Dedifferentiated amniotic fluid mesenchymal stem cell (primary cell): Measurements from ENCODE around the gene PIGT.

ENCODE experiments used
- DNase-seq: peaks from one replicate; pipeline ENCODE4 v3.0.0-alpha.2; 2016; ENCODE audit errors: extremely low spot score

PIGT gene

DNA sequence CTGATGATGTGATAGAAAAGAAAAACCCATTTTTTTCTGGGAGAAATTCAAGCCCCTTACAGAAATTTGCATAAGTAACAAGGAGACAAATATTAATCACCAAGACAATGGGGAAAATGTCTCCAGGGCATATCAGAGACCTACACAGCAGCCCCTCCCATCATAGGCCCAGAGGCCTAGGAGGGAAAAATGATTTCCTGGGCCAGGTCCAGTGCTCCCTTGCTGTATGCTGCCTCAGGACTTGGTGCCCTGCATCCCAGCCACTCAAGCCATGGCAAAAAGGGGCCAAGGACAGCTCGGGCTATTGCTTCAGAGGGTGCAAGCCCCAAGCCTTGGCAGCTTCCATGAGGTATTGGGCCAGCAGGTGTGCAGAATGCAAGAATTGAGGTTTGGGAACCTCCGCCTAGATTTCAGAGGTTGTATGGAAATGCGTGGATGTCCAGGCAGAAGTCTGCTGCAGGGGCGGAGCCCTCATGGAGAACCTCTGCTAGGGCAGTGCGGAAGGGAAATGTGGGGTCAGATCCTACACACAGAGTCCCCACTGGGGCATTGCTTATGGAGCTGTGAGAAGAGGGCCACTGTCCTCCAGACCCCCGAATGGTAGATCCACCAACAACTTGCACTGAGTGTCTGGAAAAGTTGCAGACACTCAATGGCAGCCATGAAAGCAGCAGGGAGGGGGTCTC is 15.5 kb upstream of the PIGT start:
- DNase-seq = no peak

DNA sequence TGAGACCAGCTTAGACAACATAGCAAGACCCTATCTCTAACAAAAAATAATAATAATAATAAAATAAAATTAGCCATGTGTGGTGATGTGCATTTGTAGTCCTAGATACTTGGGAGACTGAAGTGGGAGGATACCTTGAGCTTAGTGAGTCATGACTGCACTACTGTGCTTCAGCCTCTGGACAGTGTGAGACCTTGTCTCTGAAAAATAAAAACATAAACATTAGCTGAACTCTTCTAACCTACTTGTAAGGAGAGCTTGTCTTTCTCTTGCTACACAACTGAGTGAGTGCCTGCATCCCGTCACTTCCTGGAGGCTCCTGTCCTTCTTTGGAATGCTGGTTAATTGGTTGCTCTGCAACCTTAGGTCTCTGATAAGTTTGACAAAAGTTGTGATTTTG is 13.0 kb upstream of the PIGT start:
- no peak for DNase-seq

DNA sequence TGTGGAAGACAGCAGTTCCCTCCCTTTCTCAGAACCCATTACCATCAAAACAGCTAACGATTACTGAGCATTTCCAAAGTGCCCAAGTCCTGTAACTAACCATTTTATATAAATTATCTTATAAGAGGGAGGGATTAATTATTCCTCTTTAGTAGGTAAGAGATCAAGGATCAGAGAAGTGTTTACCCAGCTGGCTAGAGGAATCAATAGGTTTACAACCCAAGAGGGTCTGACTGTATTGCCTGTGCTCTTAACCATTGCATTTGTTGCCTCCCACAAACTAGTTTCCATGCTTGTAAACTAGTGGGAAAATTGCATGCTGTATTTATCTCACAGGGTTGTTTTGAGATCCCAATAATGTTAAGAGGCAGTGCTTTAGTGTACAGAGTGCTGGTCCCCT is 11.5 kb upstream of the PIGT start:
- no peak for DNase-seq

DNA sequence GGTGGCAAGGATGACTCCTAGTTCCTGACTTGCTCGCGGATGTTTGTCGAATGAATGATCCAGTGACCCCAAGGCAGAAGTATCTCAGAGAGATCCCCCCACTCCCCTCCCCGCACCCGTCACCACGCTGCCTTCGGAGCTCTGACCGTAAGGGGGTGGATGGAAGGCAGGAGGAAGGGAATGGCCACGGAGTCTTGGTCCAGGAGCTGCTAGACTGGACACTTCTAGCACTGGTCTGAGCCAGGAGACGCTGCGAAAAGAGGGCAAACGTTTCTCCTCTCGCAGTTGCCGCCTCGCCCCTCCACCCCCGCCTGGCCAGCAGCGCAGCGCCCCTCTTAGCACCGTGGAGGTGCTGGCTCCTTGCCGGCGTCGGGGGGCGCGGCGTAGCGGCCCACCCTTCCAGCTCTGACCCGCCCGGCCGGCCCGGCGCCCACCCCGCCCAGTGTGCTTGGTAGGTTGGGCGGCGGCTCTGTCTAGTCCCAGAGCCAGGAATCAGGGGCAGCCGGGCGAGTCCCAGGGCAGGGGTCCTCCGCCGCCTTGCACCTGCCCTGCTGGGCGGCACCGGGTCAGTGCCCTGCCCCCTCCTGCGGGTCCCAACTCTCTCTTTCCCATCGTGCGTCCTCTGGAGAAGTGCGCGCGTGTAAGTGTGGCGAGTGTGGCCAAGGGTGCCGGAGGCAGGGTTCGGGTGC is 10.2 kb upstream of the PIGT start:
- no peak for DNase-seq

DNA sequence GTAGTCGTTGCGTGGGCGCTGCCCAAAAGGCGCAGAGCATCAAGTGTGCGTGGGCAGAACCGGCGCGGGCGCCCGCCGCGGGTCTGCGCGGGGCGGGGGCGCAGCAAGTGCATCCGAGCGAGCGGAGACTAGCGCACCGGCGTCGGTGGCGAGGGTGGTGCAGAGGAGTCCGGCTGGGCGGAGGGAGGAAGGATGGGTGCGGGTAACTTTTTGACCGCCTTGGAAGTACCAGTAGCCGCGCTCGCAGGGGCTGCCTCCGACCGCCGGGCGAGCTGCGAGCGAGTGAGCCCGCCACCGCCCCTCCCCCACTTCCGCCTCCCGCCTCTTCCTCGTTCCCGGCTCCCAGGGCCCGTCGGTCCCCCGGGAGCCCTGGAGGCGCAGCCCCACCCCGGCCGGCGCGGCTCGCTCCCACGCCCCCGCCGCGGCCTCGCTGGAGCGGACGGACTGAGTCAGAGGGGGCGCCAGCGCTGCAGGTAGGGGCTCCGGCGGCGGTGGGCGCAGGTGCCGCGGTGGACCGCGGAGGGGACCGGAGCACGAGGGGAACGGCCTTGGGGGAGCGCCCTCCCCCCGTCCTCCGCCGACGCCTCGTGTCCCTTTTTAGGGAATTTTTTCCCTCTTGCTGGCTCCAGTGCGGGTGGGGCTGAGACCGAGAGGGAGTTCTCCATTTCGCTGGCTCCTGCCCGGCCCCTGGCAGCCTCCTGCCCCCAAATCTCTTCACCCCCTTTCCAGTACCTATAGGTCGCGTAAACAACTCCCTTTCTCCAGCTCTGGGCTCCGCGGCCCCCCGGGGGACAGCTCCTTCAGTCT is 9.5 kb upstream of the PIGT start:
- DNase-seq = no peak

DNA sequence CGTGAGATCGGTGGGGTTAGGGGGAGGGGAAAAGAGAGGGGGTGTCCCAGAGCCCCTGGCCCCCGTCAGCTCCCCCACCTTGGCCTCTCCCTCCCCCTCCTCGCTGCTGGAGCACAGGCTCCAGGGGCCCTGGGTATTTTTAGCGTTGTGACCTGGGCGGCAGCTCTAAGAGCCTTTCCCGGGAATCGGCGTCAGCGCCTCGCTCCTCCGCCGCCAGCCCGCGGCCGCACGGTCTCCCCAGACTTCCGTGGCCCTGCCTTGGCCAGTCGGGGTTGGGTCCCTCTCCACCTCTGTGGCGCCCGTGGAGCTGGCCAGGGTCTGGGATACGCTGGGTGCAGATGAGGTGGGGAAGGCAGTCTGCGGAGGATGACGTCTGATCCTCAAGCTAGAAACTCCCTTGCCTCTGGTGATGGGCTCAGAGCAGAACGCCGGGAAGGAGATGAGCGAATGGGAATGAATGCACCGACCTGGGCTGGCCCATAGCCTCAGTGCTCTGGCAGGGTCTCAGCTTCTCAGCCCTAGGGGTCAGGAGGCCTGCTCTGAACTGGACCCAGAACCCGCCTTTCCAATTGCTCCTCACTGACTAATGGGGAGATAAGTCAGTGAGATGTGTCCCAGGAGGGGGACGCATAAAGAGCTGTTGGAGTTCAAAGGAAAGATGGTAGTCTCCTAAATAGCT is 8.7 kb upstream of the PIGT start:
- DNase-seq = no peak

DNA sequence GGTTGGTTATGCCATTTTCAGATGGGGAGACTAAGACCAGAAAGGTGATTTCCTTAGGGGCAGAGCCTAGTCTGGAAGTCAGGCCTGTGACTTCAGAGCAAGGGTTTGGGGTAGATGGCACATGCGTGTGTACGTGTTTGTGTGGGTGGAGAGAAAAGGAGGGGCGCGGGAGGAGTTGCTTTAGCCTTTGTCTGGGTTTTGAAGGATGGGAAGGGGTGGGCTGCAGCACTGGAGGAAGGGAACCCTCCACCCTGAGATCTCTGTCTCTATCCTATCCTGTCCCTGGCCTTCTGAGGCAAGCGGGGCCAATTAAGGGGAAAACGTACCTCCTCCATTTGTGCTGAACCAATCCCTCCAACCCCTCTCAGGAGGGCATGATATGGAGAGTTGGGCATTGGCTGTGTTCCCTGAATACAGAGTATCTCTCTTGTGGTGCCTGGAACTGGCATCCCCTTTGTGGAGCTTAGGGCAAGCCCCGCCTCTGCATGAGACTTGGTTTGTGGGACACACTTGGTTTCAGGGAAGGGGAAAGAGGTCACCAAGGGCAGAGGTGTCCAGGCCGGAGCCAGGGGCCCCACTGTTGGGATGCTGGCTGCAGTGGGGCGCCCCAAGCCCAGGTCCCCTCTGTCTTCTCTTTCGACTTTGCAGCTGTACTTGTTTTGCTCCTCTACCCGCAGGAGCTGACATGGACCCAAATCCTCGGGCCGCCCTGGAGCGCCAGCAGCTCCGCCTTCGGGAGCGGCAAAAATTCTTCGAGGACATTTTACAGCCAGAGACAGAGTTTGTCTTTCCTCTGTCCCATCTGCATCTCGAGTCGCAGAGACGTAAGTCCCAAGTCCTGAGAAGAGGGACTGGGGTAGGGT is 7.9 kb upstream of the PIGT start, which contains the start of gene DBNDD2:
Gene DBNDD2 (plus strand): TSS at position 507 of the 863 bp plus-strand sequence. CDS start 179 bp downstream, at position 686.
- DNase-seq = no peak

DNA sequence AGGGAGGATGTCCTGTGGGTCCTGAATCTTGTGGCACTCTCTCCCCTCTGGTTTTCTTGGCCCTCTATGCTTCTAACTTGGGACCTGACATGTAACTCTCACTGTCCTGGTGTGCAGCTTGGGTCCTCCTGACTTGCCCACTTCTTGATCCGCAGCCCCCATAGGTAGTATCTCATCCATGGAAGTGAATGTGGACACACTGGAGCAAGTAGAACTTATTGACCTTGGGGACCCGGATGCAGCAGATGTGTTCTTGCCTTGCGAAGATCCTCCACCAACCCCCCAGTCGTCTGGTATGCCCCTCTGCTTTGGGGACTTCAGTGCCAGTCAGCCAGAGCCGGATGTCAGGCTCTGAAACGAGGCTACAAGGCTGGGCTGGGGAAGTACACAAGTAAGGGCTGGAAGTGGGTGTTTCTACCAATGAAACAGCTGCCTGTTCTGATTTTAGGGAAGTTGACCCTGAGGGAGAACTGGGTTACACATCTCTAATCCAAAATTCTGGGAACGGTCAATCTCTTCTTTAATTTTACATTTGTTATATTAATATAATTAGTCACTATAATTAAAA is 7.2 kb upstream of the PIGT start:
- no peak for DNase-seq

DNA sequence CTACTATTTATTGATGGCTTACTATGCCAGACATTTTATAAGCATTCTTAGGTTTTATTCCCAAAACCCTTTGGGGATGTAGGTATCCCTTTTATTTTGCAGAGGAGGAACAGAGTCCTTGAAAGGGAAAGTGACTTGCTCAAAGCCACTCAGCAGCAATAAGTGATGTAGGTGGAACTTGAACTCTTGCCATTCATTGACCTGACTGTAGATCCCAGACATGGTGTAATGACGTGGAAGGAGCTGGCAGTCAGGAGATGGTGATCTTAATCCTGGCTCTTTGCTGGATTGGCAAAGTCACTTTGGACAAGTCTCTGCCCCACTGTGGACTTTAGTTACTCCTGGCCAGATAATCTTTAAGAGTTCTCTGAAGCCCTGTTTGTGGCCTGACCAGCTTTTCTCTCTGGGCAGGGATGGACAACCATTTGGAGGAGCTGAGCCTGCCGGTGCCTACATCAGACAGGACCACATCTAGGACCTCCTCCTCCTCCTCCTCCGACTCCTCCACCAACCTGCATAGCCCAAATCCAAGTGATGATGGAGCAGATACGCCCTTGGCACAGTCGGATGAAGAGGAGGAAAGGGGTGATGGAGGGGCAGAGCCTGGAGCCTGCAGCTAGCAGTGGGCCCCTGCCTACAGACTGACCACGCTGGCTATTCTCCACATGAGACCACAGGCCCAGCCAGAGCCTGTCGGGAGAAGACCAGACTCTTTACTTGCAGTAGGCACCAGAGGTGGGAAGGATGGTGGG is 6.2 kb upstream of the PIGT start:
- DNase-seq = no peak

DNA sequence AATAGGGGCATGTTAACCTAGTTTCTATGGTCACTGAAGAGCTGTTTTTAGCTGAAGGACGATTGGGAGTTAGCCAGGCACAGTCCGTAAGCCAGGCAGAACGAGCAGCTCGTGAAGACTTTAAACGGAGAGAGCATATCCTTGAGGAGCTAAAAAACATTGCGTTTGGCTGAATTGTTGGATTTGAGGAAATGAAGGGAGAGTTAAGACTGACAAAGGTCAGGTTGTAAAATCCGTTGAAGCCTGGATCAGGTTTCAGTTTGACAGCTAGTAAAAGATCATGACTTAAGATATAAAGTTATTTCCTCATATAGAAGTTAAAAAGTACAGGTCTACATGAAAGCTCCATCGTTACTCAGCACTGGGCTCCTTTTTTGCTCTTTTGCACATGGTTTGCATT is 5.1 kb upstream of the PIGT start:
- DNase-seq = no peak

DNA sequence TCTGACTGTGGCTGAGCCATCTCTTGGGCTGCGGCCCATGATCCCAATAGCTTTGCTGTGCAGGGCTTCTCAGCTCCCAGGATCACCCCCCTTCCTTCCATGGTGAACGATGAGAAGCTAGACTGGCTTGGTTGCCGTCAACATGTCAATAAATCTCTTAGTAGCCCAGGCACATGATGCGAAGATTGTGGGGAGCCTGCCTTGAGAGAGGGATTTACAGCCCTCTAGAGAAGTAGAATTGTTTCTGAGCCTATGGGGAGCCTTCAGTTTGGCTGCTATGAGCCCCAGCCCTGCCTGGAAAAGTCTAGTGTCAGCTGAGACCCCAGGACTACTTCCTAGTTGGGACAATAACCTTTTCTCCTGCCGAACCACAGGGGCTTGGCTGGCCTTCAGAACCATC is 3.3 kb upstream of the PIGT start:
- DNase-seq = no peak

DNA sequence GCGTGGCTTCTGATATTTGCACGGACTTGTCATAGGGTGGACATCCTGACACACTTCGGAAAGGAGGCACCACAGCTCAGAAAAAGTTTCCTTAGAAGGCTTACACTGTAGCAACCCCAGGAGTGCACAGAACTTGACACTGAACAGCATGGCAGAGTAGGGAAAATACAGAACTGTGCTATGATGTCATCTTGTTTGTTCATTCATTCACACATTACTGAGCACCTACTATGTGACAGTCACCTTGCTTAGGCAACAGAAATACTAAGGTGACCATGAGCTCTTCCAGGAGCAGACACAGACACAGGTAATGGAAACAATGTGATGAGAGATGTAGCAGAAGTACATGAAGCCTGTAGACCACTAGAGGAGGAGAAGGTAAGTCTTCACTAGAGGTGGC is 2.5 kb upstream of the PIGT start:
- no peak for DNase-seq

DNA sequence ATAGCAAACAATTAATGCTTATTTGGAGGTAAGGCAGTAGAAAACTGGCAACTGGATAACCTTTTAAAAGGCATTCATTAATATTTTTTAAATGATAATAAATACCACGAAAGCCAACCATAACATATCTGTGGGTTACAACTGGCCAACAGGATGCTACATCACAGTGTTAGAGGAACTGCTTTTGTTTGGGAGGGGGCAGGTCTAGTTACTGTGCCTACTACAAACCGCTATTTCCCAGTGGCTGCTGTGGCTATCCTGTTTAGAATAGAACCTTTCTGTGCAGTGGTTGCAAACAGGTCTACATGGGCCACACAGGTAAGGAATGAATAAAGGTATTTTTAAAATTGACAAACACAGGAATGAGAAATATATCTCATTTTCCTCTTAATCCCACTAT is 976 bp downstream of the PIGT start:
- DNase-seq = no peak

DNA sequence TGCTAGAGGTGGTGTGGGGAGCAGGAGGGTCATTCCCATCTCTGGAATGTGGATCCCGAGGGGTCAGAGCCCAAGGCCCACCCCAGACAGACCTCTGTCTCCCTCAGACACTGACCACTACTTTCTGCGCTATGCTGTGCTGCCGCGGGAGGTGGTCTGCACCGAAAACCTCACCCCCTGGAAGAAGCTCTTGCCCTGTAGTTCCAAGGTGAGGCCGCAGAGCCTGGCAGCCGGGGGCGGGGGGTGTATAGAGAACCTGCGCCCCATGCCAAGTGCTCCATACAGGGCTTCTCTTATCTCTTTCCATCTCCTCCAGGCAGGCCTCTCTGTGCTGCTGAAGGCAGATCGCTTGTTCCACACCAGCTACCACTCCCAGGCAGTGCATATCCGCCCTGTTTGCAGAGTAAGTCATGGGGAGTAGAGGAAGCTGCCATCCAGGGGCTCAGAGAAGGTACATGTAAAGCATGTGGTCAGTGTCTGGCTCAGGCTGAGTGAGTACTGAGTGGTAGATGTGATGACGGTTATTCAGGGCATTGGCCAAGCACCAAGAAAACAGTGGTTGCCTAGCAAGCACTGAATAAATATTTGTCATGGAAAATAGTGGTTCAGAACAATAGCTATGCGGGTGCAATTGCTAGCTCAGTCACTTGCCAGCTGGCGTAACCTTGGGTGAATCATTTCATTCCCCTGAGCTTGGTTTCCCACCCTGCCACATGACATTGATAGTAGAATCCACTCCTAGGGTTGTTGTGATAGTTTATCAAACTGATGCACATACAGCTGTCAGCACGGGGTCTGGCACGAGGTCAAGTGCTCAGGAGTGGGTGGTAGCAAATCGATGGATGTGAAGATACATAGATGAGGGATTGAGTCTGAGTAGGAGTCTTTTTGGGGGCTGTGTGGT is 3.5 kb downstream of the PIGT start:
- peak; percentile 25 for DNase-seq

DNA sequence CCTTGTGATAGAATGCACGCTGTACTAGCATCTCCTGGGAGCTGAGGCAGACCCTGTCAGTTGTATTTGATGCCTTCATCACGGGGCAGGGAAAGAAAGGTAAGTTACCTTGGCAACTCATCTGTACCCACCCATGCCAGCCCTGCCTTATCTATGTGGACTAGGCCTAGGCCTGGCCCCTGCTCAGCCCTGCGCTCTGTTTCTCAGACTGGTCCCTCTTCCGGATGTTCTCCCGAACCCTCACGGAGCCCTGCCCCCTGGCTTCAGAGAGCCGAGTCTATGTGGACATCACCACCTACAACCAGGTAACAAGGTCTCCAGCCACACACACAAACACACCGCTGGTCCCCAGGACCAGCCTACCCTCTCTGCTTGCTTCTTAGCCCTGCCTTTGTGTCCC is 4.2 kb downstream of the PIGT start:
- no peak for DNase-seq

DNA sequence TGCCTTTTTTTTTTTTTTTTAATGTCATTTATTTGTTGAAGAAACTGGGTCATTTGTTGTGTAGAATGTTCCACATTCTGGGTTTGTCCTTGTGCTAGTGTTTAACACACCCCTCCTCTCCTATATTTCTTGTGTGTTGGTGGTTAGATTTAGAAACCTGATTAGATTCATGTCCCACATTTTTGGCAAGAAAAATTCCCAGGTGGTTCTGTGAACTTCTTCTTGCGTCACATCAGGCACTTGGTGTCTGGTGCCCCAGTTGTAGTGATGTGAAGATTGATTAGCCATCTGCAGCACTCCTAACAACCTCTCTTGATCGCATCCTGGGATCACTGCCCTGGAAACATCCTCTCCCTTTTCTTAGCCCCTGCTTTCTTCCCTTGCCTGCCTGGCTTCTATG is 7.8 kb downstream of the PIGT start:
- DNase-seq = no peak

DNA sequence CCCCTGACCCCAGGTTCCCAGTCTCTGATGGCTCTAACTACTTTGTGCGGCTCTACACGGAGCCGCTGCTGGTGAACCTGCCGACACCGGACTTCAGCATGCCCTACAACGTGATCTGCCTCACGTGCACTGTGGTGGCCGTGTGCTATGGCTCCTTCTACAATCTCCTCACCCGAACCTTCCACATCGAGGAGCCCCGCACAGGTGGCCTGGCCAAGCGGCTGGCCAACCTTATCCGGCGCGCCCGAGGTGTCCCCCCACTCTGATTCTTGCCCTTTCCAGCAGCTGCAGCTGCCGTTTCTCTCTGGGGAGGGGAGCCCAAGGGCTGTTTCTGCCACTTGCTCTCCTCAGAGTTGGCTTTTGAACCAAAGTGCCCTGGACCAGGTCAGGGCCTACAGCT is 9.6 kb downstream of the PIGT start:
- no peak for DNase-seq

DNA sequence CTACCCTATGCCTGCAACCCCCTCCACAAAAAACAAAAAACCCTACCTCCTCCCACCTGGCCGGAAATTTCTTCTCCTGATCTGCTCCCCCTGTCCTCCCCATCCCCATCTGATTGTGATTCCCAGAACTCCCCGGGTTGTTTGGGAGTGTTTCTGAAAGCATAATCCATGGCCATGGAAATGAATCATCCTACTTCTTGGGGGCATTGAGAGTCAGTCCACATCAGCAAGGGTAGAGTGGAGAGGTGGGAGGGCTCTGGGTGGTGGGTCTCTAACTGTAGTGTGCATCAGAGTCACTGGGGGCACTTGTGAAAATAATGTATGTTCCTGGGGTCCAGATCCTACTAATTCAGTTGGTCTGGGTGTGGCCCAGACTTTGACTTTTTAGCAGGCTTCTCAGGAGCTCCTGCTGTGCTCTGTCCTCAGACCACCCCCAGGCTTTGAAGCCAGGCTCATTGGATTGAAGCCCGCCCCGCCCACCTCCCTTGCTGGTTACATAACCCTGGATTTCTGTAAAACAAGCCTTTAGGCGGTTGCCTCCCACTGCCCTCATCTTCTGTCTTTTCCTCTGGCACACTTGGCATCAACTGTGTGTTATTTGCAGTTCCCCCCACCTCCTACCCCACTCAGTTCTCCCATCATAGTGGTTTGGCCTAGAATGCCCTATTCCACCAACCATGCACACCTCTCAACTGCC is 10.5 kb downstream of the PIGT start:
- no peak for DNase-seq
